Astrocyte (in vitro differentiated cells and primary cell): Measurements from ENCODE around the gene STYX.

ENCODE experiments used
- CTCF ChIP-seq: IDR thresholded peaks from 2 replicates; pipeline ENCODE4 v1.5.1; 2011; ENCODE audit warnings: low read depth, mild to moderate bottlenecking, inconsistent platforms, low read length, moderate library complexity; ENCODE audit not compliant: insufficient read depth
- EZH2 ChIP-seq: IDR thresholded peaks from 2 replicates; pipeline ENCODE4 v1.6.1; 2012; ENCODE audit warnings: mild to moderate bottlenecking, low read length, inconsistent platforms; ENCODE audit not compliant: insufficient read depth

- no peak for TF ChIP-seq CTCF
- TF ChIP-seq EZH2: no peak
Observed at GRCh38 chr14:52711666-52712065, 18.3 kb upstream of the STYX start.
